Measurements from ENCODE around the gene PGD.
A peak's percentile ranks its signal among the peaks of the same experiment; 100 is the strongest.
"Not testable (repeated sequence)": the region's sequence is repeated elsewhere in the genome, so short reads cannot be mapped to it uniquely, and the experiment has no call there.

PGD gene

GRCh38 chr1:10457462-10457861 lies 58.6 kb downstream of the PGD start:
- H3K4me3 ChIP-seq (ENCODE audit: low read length); H3K9me3 ChIP-seq (ENCODE audit: control insufficient read depth, low read length); H3K27me3 ChIP-seq (replicated peaks; ENCODE audit: control insufficient read depth, insufficient read depth, low read length); H3K9ac ChIP-seq (ENCODE audit: low read length); DNase-seq (ENCODE audit: low read depth): not testable (repeated sequence)
- Histone ChIP-seq H3K4me1 (ENCODE audit: control insufficient read depth, insufficient read depth, low read length) (peaks cover 11% of the 10 kb centered on the region), H3K36me3 (ENCODE audit: control insufficient read depth, insufficient read depth, low read length, severe bottlenecking) (peaks cover 10% of the 10 kb centered on the region)

- peaks cover 11% of the 10 kb centered on the region for H3K4me1 ChIP-seq (ENCODE audit: control insufficient read depth, insufficient read depth, low read length)
- no peak for DNase-seq (ENCODE audit: low read depth)
- no peaks in the 10 kb centered on the region for H3K27me3 ChIP-seq (replicated peaks; ENCODE audit: control insufficient read depth, insufficient read depth, low read length)
- H3K9me3 ChIP-seq (ENCODE audit: control insufficient read depth, low read length): no peaks in the 10 kb centered on the region
- peaks cover 14% of the 10 kb centered on the region for H3K36me3 ChIP-seq (ENCODE audit: control insufficient read depth, insufficient read depth, low read length, severe bottlenecking)
- no peak overlapping the region for H3K4me3 ChIP-seq (ENCODE audit: low read length)
- no peak overlapping the region for H3K9ac ChIP-seq (ENCODE audit: low read length)
Measured at GRCh38 chr1:10457875-10458274, 59.0 kb downstream of the PGD start.

- H3K9me3 ChIP-seq (ENCODE audit: control insufficient read depth, low read length): no peaks in the 10 kb centered on the region
- peaks cover 21% of the 10 kb centered on the region for H3K36me3 ChIP-seq (ENCODE audit: control insufficient read depth, insufficient read depth, low read length, severe bottlenecking)
- H3K27me3 ChIP-seq (replicated peaks; ENCODE audit: control insufficient read depth, insufficient read depth, low read length): no peaks in the 10 kb centered on the region
- peak; percentile 72 for DNase-seq (ENCODE audit: low read depth)
- peaks cover 11% of the 10 kb centered on the region for H3K4me1 ChIP-seq (ENCODE audit: control insufficient read depth, insufficient read depth, low read length)
- no peak overlapping the region for H3K4me3 ChIP-seq (ENCODE audit: low read length)
- H3K9ac ChIP-seq (ENCODE audit: low read length): no peak overlapping the region
Measured at GRCh38 chr1:10459184-10459583, 60.3 kb downstream of the PGD start.

GRCh38 chr1:10467078-10467477 lies 68.2 kb downstream of the PGD start:
- H3K9me3 ChIP-seq (ENCODE audit: control insufficient read depth, low read length): no peaks in the 10 kb centered on the region
- peaks cover 57% of the 10 kb centered on the region for H3K36me3 ChIP-seq (ENCODE audit: control insufficient read depth, insufficient read depth, low read length, severe bottlenecking)
- DNase-seq (ENCODE audit: low read depth): no peak
- H3K4me3 ChIP-seq (ENCODE audit: low read length): no peak overlapping the region
- no peak overlapping the region for H3K9ac ChIP-seq (ENCODE audit: low read length)
- H3K4me1 ChIP-seq (ENCODE audit: control insufficient read depth, insufficient read depth, low read length): peaks cover 8% of the 10 kb centered on the region
- H3K27me3 ChIP-seq (replicated peaks; ENCODE audit: control insufficient read depth, insufficient read depth, low read length): no peaks in the 10 kb centered on the region

GRCh38 chr1:10470043-10470442 lies 71.2 kb downstream of the PGD start:
- Histone ChIP-seq H3K4me1 (ENCODE audit: control insufficient read depth, insufficient read depth, low read length) (peaks cover 13% of the 10 kb centered on the region), H3K36me3 (ENCODE audit: control insufficient read depth, insufficient read depth, low read length, severe bottlenecking) (peaks cover 35% of the 10 kb centered on the region), H3K9me3 (ENCODE audit: control insufficient read depth, low read length) (no peaks in the 10 kb centered on the region), H3K4me3 (ENCODE audit: low read length) (no peak overlapping the region), H3K9ac (ENCODE audit: low read length) (no peak overlapping the region), H3K27me3 (replicated peaks; ENCODE audit: control insufficient read depth, insufficient read depth, low read length) (no peaks in the 10 kb centered on the region)
- DNase-seq (ENCODE audit: low read depth): no peak
